Activated naive CD4-positive, alpha-beta T cell treated with Interleukin-2 at 50 U/mL for 16 hours (primary cell): ENCODE measurements around the gene COA3.
A peak's percentile ranks its signal among the peaks of the same experiment; 100 is the strongest.
"Not testable (repeated sequence)": the region's sequence is repeated elsewhere in the genome, so short reads cannot be mapped to it uniquely, and the experiment has no call there.

Experiments
- DNase-seq: peaks from one replicate; pipeline ENCODE4 v3.0.0-alpha.2; 2020

Gene COA3

DNA sequence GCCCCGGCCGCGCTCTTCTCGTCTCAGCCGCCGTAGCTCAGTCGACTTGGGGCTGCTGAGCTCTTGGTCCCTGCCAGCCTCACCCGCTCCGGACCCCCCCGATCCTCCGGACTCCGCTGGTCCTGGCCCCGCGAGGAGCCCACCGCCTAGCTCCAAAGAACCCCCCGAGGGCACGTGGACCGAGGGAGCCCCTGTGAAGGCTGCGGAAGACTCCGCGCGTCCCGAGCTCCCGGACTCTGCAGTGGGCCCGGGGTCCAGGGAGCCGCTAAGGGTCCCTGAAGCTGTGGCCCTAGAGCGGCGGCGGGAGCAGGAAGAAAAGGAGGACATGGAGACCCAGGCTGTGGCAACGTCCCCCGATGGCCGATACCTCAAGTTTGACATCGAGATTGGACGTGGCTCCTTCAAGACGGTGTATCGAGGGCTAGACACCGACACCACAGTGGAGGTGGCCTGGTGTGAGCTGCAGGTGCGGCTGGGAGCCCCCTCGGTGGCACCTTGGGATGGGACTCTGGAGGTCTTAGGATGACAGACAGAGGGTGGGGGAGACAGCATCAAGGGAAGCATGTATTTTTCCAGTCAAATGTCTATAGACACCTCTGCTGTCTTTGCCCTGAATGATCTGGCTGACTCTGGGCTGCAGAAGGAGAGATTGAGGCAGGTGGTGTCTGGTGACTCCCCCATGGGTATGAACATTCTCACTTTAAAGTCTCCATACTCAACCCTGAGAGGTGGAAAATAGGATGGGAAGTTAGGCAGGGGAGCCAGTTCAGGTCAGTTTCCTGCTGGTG is 17.5 kb downstream of the COA3 start:
- DNase-seq = no peak

DNA sequence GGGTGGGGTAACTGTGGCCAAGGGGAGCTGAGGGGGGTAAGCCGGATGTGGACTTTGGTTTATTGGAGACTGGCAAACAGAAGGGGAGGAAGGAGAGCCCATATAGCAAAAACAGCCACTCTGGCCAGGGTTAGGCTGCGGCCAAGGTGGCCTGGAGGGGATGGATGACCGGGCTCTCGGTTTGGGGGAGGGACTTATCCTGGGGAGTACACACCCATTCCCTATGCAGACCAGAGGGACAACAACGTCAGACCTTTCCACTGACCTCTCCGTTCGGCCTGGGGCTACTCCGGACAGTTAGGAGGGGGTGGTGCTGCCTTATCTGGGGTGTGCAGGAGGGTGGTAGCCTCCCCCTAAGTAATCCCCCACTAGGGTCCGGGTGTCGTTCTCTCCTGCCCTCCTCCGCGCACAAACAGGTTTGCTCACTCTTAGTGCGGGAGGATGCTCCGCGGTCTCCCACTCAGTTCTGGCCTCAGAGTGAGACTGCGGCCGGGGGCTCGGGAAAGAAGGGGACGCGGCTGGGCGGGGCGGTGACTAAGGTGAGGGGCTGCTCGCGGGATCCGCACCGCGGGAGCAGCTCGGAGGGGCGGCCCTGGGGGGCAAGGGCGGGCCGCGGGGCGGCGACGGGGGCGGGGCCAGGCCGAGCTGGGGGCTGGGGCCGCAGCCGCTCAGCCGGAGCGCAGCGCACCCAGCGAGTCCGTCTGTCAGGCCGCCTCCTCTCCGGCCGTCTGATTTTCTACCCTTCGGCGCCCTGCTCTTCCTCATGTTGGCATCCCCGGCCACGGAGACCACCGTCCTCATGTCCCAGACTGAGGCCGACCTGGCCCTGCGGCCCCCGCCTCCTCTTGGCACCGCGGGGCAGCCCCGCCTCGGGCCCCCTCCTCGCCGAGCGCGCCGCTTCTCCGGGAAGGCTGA is 18.3 kb downstream of the COA3 start, which contains the start of gene WNK4:
Gene WNK4, plus strand, starts transcription at position 675 of the 915 bp plus-strand sequence. Its CDS starts 89 bp downstream, at position 764.
- DNase-seq = no peak

DNA sequence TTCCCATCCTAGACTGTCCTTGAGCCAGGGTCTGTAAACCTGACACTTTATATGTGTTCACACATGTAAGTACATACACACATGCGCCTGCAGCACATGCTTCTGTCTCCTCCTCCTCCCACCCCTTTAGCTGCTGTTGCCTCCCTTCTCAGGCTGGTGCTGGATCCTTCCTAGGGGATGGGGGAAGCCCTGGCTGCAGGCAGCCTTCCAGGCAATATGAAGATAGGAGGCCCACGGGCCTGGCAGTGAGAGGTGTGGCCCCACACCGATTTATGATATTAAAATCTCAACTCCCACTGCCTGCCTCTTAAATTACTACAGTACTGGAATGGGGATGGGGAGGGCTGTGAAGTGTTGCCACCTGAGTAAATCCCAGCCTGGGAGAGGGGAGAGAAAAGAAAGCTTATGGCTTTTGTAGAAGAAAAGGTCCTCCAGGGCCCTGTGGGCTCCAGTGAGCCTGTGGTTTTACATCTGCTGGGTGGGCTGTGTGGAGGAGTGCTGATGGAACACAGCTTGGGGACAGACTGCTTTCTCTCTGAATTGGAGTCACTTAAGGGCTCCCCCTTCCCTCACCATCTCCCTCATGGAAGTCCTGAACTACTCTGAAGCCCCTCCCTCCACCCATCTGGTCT is 19.1 kb downstream of the COA3 start:
- DNase-seq = no peak

DNA sequence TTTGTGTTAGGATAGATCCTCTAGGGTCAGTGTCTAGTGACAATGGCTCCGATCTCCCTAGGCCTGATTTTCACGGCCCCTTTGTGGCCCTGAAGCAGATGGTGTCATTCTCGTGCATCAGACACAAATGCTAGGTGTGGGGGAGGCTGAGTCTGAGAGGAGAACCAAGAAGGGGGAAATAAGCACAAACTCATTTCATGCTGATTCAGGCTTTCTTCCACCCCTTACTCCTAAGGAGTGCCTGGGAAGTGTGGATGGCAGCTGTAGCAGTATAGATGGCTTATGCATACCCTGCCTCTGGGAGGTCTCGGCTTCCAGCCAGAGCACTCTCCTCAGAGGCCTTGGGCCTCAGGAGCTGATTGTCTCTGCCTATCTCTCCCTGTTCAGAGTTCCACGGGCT is 19.9 kb downstream of the COA3 start:
- DNase-seq = no peak

DNA sequence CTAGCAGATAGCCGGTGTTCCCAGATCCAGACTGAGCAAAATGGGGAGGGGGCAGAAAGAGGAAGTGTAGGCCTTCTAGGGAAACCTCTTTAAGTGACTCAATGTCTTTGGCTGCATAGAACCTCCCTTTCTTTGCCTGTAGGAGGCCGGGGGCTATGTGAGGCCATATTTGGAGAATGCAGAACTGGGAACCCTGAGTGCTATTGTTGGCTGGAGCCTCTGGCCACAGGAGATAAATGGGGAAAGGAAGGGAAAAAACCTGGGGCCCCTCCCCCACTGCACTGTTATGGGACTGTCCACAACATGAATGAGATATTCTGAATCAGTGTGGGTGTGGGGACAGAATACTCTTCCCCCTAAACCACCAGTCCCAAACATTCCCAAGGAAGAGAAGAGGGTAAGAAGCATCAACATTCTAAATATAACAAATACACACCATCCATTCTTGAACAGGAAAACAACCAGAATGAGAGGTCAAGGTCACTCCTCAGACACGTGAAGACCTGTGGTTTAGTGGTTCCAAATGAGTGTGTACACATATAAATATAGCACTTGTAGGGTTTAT is 22.9 kb downstream of the COA3 start:
- DNase-seq = no peak

DNA sequence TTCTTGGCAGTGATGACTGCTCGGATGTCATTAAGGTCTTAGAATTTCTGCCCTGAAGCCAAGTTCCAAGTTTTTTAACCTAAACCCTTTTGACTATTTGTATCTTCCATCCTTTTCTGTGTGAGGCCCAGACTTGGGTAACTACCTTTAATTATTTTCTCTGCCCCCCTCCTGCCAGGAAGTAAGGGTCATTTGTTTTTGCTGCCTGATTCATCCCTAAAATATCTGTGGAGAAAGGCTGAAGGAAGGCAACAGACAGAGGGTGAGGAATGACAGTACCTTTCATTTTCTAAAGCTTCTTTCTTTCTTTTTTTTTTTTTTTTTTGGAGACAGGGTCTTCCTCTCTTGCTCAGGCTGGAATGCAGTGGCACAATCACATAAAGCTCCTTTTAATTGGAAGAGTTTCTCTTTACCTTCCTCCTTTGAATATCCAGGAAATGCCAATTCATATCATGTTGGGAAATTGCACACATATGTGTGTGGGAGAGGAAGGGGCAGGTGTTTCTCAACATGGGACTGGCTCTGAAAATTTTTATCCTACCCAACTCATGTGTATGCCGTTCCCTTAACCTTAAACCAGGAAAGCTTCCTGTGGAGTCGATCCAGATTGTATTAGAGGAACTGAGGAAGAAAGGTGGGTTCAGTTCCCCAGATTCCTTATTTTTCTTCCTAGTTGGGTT is 24.3 kb downstream of the COA3 start:
- no peak for DNase-seq

DNA sequence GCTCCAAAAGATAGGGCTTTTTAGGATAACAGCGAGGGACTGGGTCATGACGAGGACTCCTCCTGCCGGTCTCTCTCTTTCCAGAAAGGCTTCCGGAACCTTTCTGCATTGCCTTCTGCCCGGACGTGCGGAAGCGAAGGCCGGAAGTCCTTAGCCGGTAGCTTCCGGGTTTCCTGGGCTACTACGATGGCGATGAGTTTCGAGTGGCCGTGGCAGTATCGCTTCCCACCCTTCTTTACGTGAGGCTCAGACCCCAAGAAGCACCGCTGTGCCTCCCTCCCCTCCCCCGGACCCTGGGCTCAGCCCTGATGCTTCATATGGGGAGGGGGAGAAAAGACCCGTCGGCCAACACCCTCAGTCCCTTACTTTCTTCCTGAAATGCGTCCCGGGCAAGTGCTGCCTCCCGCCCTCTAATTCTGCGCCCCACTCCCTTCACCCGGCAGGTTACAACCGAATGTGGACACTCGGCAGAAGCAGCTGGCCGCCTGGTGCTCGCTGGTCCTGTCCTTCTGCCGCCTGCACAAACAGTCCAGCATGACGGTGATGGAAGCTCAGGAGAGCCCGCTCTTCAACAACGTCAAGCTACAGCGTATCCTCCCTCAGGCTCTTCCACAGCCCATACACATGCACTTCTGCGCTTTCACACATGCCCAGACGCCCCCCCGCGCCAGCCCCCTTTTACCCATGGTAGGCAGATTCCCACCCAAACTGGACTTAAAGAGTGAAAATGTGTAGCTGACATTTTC is 25.0 kb downstream of the COA3 start, which contains the start of gene VPS25:
Gene VPS25, plus strand, starts transcription at position 160 of the 746 bp plus-strand sequence. Its CDS starts 27 bp downstream, at position 187.
- DNase-seq = peak; percentile 82

DNA sequence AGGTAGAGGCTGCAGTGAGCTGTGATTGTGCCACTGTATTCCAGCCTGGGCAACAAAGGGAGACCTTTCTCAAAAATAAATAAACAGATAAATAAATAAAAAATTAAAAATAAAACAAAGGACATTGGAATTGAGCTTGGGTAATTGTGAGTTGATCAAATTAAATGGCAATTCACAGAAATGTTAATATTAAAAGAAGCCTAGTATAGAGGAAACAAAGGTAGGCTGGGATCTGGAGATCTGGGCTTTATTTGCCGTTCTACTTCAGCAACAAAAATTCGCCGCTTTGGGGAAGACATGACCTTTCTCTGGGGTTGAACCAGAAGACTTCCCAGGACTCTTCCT is 25.6 kb downstream of the COA3 start:
- DNase-seq = no peak

DNA sequence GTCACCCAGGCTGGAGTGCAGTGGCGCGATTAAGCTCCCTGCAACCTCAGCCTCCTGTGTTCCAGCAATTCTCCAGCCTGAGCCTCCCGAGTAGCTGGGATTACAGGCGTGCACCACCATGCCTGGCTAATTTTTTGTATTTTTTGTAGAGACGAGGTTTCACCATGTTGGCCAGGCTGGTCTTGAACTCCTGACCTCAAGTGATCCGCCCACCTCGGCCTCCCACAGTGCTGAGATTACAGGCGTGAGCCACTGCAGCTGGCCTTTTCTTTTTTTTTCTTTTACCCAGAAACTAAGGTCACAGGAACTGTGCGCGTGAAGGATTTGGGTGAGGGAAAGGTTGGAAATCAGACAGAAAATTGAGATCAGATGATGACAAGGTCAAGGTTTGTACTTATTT is 28.5 kb downstream of the COA3 start:
- not testable (repeated sequence) for DNase-seq

DNA sequence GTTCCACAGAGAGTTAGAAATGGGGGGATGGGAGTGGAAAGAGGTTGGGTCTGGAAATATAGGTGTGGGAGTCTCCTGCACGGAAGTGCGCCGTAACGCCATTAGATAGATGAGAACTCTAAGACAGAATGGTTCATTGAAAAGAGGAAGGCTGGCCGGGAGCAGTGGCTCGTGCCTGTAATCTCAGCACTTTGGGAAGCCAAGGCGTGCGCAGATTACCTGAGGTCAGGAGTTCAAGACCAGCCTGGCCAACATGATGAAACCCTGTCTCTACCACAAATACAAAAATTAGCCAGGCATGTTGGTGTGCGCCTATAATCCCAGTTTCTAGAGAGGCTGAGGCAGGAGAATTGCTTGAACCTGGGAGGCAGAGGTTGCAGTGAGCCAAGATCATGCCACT is 30.5 kb downstream of the COA3 start:
- not testable (repeated sequence) for DNase-seq

DNA sequence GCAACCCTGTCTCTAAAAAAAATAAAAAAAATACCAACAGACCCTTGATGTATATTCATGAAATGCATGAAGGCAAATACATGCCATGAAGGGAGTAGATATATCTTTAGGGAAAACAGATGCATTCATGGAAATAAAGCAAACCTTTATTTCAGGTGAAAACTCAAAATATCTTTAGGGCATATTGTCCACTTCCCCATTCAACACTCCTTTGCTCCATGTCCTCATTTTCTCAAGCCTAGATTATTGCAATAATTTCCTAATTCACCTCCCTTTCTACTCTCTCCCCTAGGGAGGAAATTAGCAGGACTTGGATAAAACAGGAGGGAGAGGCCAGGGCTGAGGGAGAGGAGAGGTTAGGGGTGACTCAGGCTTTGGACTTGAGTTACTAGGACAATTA is 31.0 kb downstream of the COA3 start:
- no peak for DNase-seq

DNA sequence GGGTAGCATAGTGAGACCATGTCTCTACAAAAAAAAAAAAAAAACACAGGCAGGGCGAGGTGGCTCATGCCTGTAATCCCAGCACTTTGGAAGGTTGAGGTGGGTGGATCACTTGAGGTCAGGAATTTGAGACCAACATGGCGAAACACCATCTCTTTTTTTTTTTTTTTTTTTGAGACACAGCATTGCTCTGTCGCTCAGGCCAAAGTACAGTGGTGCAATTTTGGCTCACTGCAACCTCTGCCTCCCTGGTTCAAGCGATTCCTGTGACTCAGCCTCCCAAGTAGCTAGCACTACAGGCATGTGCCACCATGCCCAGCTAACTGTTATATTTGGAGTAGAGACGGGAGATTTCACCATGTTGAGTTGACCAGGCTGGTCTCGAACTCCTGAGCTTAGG is 32.4 kb downstream of the COA3 start:
- DNase-seq = no peak

DNA sequence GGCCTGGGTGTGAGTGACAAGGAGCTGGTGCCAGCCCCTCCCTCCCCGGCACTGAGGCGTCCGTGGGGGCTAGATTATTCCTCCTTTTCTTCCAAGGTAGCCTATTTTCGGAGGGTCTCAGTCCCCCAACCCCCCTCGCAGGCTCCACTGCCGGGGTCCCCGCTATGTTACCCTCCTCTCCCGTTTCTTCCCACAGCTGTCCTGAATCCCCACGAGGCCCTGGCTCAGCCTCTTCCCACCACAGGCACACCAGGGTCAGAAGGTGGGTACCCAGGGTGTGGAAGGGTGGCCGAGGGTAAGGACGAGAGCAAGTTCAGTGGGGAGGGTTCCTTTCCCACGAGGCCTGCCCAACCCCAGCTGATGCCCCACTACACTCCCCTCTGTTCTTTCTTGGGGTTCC is 36.9 kb downstream of the COA3 start:
- no peak for DNase-seq

DNA sequence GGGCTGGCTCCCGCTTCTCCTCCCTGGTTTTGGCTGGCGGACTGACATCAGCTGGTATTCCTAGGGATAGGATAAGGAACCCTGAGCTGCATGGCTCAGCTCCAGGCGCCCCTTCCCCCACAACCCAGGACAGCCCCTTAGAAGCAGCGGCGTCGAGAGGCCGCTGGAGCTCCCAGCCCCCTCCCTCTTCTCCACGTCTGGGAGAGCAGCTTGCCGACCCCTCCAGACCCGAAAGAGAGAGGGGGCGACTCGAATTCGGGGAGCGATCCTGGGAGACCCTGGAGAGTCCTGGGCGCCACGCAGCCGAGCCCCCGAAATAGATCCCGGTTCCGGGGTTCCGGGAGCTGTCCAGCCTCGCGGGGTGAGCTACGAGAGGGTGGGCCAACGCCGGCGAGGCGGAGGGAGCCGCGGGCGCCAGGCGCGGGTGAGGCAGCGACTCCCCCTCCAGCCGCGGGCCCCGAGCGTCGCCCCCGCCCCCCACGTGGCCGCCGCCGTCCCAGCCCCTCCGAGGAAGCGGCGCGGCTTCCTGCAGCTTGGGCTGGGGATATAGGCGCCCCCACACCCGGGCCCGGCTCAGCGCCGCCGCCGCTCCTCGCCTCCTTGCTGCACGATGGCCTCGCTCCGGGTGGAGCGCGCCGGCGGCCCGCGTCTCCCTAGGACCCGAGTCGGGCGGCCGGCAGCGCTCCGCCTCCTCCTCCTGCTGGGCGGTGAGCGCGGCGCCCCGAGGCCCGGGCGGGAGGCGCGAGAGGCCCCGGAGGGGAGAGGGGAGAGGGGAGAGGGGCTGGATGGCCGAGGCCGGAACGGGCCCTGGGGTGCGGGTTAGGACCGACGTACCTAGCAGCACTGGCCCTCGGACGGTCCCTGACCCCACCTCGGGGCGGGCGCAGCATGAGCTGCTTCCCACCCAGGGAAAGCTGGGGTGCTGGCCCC is 37.6 kb downstream of the COA3 start, which contains the start of gene RAMP2:
Gene RAMP2, plus strand, starts transcription at position 576 of the 930 bp plus-strand sequence. Its CDS starts 35 bp downstream, at position 611.
- peak; percentile 13 for DNase-seq

DNA sequence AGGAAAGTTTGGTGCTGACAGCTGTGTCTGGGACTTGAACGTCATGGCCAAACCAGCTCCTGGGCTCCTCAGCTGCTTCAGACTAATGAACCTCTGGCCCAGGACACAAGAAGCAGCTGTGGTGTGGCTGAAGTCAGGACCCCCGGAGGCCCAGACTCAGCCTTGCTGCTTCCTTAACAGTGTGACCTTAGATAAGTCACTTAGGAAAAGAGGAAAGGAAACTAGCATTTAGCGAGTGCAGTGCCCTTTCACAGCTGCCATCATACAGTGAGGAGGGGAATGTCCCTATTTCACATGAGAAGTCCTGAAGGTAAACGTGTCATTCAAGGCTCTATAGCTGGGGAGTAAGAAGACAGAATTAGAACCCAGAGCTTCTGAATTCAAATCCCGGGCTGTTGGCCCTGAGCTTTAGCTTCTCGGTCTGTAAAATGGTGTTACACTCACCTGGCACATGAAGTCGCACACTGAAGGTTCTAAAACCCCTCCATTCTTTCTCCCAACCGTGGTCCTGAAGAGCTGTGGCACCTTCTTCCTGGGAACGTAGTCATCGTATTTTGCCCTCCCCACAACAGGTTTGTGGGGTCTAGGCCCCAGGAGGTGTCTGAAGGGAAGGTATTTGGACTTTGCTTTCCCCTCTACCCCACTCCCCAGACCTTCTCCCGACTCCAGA is 38.4 kb downstream of the COA3 start:
- DNase-seq = no peak

DNA sequence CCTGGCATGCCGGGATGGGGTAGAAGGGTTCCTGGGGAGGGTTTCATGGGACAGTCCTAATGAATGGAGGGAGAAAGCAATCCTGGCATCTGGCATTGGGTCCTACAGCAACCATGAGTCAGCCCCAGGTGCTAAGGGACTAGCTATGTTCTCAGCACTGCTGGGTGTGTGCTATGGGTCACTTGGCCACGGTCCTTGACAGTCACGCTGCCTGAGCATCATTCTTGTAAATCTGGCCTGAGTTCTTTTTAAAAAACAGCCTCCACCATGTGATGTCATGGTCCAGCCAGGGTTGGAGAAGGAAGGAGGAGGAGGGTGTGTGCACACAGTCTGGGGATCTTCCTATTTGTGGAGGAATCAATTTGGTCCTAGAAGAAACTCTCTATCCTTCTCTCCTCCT is 43.7 kb downstream of the COA3 start:
- no peak for DNase-seq

DNA sequence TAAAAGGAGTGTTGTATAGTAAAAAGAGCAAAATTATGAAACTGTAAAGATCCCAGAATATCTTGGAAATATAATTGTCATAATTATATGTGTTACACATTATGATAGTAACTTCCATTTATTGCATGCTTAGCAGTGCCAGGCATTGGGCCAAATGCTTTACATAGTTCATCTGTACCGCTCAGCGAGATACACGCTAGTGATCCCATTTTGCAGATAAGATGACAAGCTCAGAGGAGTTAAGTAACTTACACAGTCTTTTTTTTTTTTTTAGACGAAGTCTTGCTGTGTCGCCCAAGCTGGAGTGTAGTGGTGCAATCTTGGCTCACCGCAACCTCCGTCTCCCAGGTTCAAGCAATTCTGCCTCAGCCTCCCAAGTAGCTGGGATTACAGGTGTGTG is 46.9 kb downstream of the COA3 start:
- DNase-seq = no peak

DNA sequence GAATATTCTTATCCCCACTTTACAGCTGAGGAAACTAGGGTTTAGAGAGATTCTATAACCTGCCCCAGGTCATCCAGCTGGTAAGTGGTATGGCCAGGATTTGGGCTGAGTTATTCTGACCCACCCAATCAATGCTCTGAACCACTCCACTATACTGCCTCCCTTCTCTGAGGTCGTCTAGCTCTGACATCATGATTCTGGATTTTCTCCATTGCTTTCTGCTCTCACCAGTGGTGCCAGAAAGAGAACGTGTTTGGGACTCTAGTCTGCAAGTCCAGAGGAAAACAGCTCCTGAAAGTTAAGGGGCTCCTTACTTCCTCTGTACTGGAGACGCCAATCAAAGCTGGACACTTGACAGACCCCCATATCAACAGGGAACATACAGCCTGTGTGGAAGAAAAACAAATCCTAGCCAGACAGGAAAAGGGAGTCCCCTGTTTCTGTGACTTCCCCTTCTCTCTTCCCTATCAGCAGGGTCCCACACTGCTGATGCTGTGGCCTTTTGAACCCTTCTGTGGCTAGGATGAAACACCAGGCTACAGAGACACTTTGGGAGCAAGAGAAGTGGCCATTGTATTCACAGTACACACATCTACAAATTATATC is 47.7 kb downstream of the COA3 start:
- DNase-seq = no peak
